Epidermal melanocyte (primary cell): ENCODE results near the gene EZH2.

Experiments used
- DNase-seq: peaks from one replicate; pipeline ENCODE4 v3.0.0; 2011; ENCODE audit warnings: low spot score; ENCODE audit not compliant: insufficient read length

Gene EZH2

DNA sequence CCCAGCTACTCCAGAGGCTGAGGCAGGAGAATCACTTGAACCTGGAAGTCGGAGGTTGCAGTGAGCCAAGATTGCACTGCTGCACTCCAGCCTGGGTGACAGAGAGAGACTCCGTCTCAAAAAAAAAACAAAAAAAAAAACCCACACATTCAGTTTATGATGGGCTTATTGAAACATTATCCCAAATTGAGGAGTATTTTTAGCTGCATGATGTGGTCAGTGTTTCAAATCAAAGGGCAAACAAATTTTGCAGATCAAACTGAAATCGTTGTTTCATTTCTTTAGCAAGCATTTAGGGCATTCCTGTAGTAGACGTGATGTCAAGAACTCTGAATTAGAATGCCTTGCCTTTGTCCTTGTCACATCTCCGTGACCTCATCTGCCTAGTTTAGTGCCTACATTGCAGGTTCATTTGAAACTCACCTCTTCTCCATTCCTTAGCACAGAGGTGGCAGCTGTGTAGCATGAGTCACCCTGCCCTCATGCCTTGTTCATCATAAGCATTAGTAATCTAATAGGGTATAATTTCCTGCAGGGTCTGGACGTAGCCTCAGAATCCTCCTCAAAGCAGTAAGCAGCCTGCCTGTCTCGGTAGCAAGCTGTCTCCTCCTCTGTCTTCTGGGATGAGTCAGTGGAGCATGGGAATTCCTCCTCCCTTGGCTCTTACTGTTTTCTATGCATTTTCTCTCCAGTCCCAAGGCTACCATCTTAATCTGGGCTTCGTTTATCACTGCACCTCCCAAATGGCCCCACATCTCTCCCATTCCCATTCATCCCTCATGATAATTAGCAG, 111.6 kb downstream of the EZH2 start:
- DNase-seq = no peak

DNA sequence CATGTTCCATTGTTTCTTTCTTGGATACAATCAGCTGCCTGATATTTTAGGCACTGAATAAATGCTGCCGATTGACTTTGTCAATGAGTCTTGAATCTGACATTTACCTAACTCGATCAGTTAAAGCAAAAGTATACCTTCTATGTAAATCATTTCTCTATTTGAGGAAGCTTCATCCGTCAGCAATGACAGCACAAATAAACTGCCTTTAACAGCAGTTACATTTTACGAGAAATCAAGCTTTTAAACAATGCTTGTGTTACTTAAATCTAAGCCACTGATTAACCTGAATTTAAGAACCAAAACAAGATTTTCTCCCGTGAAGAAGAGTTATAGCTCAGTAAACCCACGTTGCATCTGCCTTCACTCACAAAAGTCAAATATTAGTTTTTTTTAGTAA, 114.1 kb downstream of the EZH2 start:
- DNase-seq = no peak

DNA sequence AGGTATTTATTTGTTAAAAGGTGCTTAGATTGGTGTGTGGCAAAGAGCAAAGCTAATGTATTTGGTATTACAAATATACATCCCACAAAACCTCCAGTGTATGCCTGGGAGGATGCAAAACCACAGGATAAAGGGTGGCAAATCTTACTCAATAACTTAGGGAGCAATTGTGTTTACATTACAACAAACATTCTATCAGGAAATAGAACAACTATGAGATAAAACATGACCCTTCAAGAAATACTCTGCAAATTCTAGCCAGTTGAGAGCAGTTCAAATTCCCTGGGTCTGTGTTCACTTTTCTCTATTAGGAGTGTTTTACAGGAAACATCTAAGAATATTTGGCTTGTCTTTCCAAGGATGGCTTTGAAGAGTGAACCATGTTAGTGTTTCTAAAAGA, 120.5 kb downstream of the EZH2 start:
- DNase-seq = no peak

DNA sequence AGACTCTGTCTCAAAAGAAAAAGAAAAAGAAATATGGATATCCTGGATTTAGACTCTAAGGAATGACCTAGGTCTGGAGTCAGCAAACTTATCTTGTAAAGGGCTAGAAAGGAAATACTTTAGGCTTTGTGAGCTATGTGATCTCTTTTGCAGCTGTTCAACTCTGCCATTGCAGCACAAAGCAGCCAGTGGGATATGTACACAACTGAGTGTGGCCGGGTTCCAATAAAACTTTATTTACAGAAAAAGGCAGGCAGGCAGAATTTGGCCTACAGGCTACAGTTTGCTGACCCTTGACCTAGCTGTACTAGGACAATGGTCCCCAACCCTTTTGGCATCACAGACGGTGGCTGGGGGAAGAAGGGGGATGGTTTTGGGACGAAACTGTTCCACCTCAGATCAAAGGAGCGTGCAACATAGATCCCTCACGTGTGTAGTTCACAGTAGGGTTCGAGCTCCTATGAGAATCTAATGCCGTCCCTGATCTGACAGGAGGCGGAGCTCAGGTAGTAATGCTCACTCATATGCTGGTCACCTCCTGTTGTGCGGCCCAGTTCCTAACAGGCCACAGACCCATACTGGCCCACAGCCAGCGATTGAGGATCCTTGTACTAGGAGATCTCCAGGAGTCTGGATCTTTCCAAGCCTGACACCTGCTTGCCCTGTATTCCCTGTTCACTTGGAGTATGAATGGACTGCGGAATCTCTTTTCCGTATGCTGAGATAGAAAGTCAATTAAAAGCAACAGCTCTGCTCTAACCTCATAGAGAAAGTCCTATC, 122.4 kb downstream of the EZH2 start:
- no peak for DNase-seq
